CD14-positive monocyte (primary cell): Measurements from ENCODE around the gene TLCD3A. TPM values are rescaled to one million over a fixed set of nuclear protein-coding genes. Genes with fewer than 3 reads are reported as not detected.

ENCODE experiments used
- DNase-seq, 3 donors: peaks; one replicate each; pipeline ENCODE4 v3.0.0-alpha.2; 2011 to 2022
- H2AFZ ChIP-seq: 2 replicates; pipeline ENCODE4 v1.6.0; 2012; ENCODE audit warnings: mild to moderate bottlenecking, low read depth, low read length, inconsistent platforms; ENCODE audit not compliant: insufficient read depth, poor library complexity, severe bottlenecking
- H3K27ac ChIP-seq, 2 donors: 1 replicate in 1 of 2; 2 replicates in 1 of 2; pipeline ENCODE4 v1.5.1; 2012 to 2013; ENCODE audit warnings: low read length in 2 of 2, control low read depth in 1 of 2, inconsistent platforms in 1 of 2, low read depth in 1 of 2, mild to moderate bottlenecking in 1 of 2
- H3K27me3 ChIP-seq, 2 donors: one replicate each; pipeline versions ENCODE4 v1.6.0 to v1.6.1; 2011 to 2013; ENCODE audit warnings: low read length in 2 of 2; ENCODE audit not compliant: control insufficient read depth in 2 of 2, insufficient read depth in 2 of 2
- H3K36me3 ChIP-seq, 2 donors: replicated peaks in 1 of 2; 1 replicate in 1 of 2; 2 replicates in 1 of 2; pipeline versions ENCODE4 v1.5.1 to v1.6.1; 2012 to 2013; ENCODE audit warnings: low read length in 2 of 2, control low read depth in 1 of 2, inconsistent platforms in 1 of 2, mild to moderate bottlenecking in 1 of 2; ENCODE audit not compliant: insufficient read depth in 2 of 2, control insufficient read depth in 1 of 2
- H3K4me1 ChIP-seq, 2 donors: 1 replicate in 1 of 2; 2 replicates in 1 of 2; pipeline versions ENCODE4 v1.5.1 to v1.6.1; 2012 to 2013; ENCODE audit warnings: low read length in 2 of 2, control low read depth in 1 of 2, inconsistent platforms in 1 of 2, mild to moderate bottlenecking in 1 of 2, moderate library complexity in 1 of 2; ENCODE audit not compliant: insufficient read depth in 2 of 2, control insufficient read depth in 1 of 2
- H3K4me2 ChIP-seq: replicated peaks from 2 replicates; pipeline ENCODE3; 2012; ENCODE audit warnings: low read length, moderate library complexity, mild to moderate bottlenecking; ENCODE audit not compliant: poor library complexity, severe bottlenecking; ENCODE audit errors: extremely low read depth
- H3K4me3 ChIP-seq, 3 experiments: fragments of 200-600 bp in 1 of 3; sonication (generic) in 1 of 3; replicated peaks in 1 of 3; 1 replicate in 2 of 3; 2 replicates in 1 of 3; pipeline ENCODE4 v1.5.1; 2011 to 2013; ENCODE audit warnings: low read length in 3 of 3, mild to moderate bottlenecking in 3 of 3, control low read depth in 2 of 3, low read depth in 2 of 3, inconsistent platforms in 1 of 3, moderate library complexity in 1 of 3
- H3K79me2 ChIP-seq: 2 replicates; pipeline ENCODE4 v1.6.0; 2012; ENCODE audit warnings: mild to moderate bottlenecking, control low read depth, inconsistent platforms, low read length, moderate library complexity; ENCODE audit not compliant: insufficient read depth
- H3K9ac ChIP-seq: 2 replicates; pipeline ENCODE4 v1.6.0; 2017; ENCODE audit warnings: low read length, mild to moderate bottlenecking; ENCODE audit not compliant: insufficient read depth, poor library complexity, severe bottlenecking
- H3K9me3 ChIP-seq, 2 donors: replicated peaks in 1 of 2; 1 replicate in 1 of 2; 2 replicates in 1 of 2; pipeline versions ENCODE4 v1.5.1 to v1.6.1; 2012 to 2013; ENCODE audit warnings: low read length in 2 of 2, control low read depth in 1 of 2; ENCODE audit not compliant: control insufficient read depth in 1 of 2, insufficient read depth in 1 of 2
- H4K20me1 ChIP-seq: 2 replicates; pipeline ENCODE4 v1.6.0; 2012; ENCODE audit warnings: mild to moderate bottlenecking, low read length, control low read depth, moderate library complexity; ENCODE audit not compliant: insufficient read depth
- H3K27ac Mint-ChIP-seq, 7 donors: one replicate each; pipeline ENCODE4 v1.8.0; 2020; ENCODE audit warnings: mild to moderate bottlenecking in 7 of 7, mixed read lengths in 7 of 7, moderate library complexity in 6 of 7, inconsistent platforms in 2 of 7
- H3K27me3 Mint-ChIP-seq, 3 donors: one replicate each; pipeline ENCODE4 v1.8.0; 2021 to 2022; ENCODE audit warnings: low read depth in 3 of 3, mild to moderate bottlenecking in 3 of 3, mixed read lengths in 3 of 3, moderate library complexity in 3 of 3, inconsistent platforms in 1 of 3
- H3K36me3 Mint-ChIP-seq, 2 donors: one replicate each; pipeline ENCODE4 v1.8.0; 2020; ENCODE audit warnings: mixed read lengths in 2 of 2, inconsistent platforms in 1 of 2, mild to moderate bottlenecking in 1 of 2
- H3K4me1 Mint-ChIP-seq: one replicate; pipeline ENCODE4 v1.8.0; 2020; ENCODE audit warnings: mild to moderate bottlenecking, mixed read lengths
- H3K4me3 Mint-ChIP-seq, 2 donors: one replicate each; pipeline ENCODE4 v1.8.0; 2020; ENCODE audit warnings: mild to moderate bottlenecking in 2 of 2, mixed read lengths in 2 of 2, moderate library complexity in 1 of 2
- H3K9me3 Mint-ChIP-seq, 7 donors: one replicate each; pipeline ENCODE4 v1.8.0; 2020 to 2022; ENCODE audit warnings: mixed read lengths in 7 of 7, mild to moderate bottlenecking in 6 of 7, moderate library complexity in 6 of 7, inconsistent platforms in 2 of 7
- WGBS: methylation state at CpG from one replicate; pipeline ENCODE4 v1.1.5; 2013; ENCODE audit warnings: missing lambda C conversion rate; ENCODE audit not compliant: insufficient coverage; 5-methylcytosine and 5-hydroxymethylcytosine counted together
- intact Hi-C, 2 donors: fragments of 100-400 bp; cut with micrococcal nuclease; formaldehyde crosslinking; loops; one replicate each; pipeline versions ENCODE4 v1.15.0 to v1.15.1; 2023
- polyA plus RNA-seq, 3 donors: library from polyadenylated mRNA; depleted of rRNA in 1 of 3; unstranded in 2 of 3; stranded (reverse) in 1 of 3; fragments of 300-500 nt in 2 of 3; fragments of >200 nt in 1 of 3; fragmentation: Illumina TruSeq in 2 of 3; gene quantifications; 1 replicate in 2 of 3; 2 replicates in 1 of 3; pipeline ENCODE4 v1.2.3, GENCODE V29; 2012 to 2021
- TF ChIP-seq, protein P1 (sequence below): fragments of 200-600 bp; IDR thresholded peaks from one replicate; pipeline ENCODE4 v1.8.0; 2022; ENCODE audit warnings: antibody characterized with exemption, mild to moderate bottlenecking

The TLCD3A gene
- polyA plus RNA-seq, 3 donors: 0.09 to 1.8 (median 0.13) TPM

DNA sequence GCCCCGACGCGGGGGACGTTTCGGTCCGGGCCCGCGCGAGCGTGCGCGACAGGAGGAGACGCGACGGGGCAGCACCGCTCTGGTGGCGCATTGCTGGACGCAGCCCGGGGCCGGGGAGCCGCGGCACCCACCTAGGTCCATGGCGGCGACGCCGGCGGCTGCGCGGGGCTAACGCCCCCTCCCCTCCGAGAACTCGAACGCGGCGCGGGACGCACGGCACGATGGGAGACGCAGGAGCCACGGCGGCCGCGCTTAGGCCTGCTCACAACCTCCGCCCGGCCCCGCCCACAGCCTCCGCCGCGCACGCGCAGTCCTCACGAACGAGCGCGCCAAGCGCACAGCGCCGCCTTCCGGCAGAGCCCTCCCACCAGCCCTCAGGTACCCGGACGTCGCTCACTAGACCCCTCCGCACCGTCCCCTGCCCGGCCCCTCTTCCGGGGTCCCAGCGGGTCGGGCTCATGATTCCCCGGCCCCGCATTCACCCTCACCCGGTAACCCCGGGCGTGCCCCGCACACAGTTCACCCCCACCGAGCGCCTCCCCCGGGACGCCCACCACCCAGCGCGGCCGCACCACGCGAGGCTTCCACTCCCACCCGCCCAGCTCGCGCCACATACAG is 19.7 kb downstream of the TLCD3A start, which contains the start of gene GEMIN4:
TSS of gene GEMIN4 (minus strand) at position 263 of the 618 bp plus-strand sequence. CDS start at position 141, 122 bp downstream.
- peak within 1 kb of the TSS; percentile 89 for H3K9ac ChIP-seq
- TF ChIP-seq, protein P1, sequence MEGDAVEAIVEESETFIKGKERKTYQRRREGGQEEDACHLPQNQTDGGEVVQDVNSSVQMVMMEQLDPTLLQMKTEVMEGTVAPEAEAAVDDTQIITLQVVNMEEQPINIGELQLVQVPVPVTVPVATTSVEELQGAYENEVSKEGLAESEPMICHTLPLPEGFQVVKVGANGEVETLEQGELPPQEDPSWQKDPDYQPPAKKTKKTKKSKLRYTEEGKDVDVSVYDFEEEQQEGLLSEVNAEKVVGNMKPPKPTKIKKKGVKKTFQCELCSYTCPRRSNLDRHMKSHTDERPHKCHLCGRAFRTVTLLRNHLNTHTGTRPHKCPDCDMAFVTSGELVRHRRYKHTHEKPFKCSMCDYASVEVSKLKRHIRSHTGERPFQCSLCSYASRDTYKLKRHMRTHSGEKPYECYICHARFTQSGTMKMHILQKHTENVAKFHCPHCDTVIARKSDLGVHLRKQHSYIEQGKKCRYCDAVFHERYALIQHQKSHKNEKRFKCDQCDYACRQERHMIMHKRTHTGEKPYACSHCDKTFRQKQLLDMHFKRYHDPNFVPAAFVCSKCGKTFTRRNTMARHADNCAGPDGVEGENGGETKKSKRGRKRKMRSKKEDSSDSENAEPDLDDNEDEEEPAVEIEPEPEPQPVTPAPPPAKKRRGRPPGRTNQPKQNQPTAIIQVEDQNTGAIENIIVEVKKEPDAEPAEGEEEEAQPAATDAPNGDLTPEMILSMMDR: peak; percentile 98
- H3K4me3 Mint-ChIP-seq: peak within 1 kb of the TSS; percentile 94 to 98

DNA sequence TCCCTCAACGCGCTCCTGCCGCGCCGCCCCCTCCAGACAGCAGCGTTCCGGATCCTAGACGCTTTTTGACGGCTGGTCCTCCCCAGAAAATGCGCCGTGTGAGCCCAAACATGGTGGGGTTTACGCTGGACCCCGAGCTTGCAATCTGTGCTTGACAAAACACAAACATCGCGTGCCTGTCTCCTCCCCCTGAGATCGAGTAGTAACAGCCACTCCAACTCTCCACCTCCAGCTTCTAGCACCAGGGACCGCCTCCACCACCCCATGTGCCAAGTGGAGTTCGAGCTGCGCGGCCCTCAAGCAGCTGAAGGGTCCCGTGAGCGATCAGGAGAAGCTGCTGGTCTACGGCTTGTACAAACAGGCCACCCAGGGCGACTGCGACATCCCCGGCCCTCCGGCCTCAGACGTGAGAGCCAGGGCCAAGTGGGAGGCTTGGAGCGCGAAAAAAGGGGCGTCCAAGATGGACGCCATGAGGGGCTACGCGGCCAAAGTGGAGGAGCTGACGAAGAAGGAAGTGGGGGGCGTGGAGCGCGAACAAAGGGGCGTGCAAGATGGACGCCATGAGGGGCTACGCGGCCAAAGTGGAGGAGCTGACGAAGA is 20.3 kb downstream of the TLCD3A start:
- Mint-ChIP-seq H3K27me3 (peaks cover 0 to 7% (median 2%) of the 10 kb centered on the region in 3 donors), H3K27ac (peak overlapping the region; percentile 46 to 92 (median 87)), H3K4me3 (peak overlapping the region; percentile 93 to 94), H3K4me1 (peaks cover 29% of the 10 kb centered on the region), H3K9me3 (peaks cover 0 to 3% (median 0%) of the 10 kb centered on the region in 7 donors), H3K36me3 (peaks cover 24% of the 10 kb centered on the region in 2 donors)
- H2AFZ ChIP-seq: peak overlapping the region; percentile 99
- no peaks in the 10 kb centered on the region for H3K9me3 ChIP-seq
- H3K36me3 ChIP-seq: peaks cover 14 to 22% of the 10 kb centered on the region in 2 donors
- H3K79me2 ChIP-seq: peaks cover 33% of the 10 kb centered on the region
- H4K20me1 ChIP-seq: peaks cover 5% of the 10 kb centered on the region
- peaks cover 19 to 26% of the 10 kb centered on the region in 2 donors for H3K4me1 ChIP-seq
- TF ChIP-seq, protein P1: no peak
- H3K4me2 ChIP-seq: peak overlapping the region; percentile 98
- intact Hi-C loops: loop anchor here (5.0 kb wide), 2 partner anchors 35 to 605 kb away; no protein-coding TSS in a partner anchor
- no peaks in the 10 kb centered on the region for H3K27me3 ChIP-seq
- peak overlapping the region in 1 of 2 donors; percentile 84 for H3K27ac ChIP-seq
- peak overlapping the region; percentile 36 to 87 (median 62) for H3K4me3 ChIP-seq
- peak in 1 of 3 donors; percentile 22 for DNase-seq
- WGBS: 21% methylated on average over 21 of the region's 43 CpGs
- peak overlapping the region; percentile 89 for H3K9ac ChIP-seq

More for the DNA sequence above, 19.7 kb downstream of the TLCD3A start, which contains the start of gene GEMIN4:
- peaks cover 15 to 24% of the 10 kb centered on the region in 2 donors for H3K36me3 ChIP-seq
- H3K4me2 ChIP-seq: peak within 1 kb of the TSS; percentile 98
- under 1% methylated on average over 71 of the region's 87 CpGs for WGBS
- H2AFZ ChIP-seq: peak within 1 kb of the TSS; percentile 99
- peak within 1 kb of the TSS; percentile 36 to 87 (median 62) for H3K4me3 ChIP-seq
- H3K9me3 ChIP-seq: no peaks in the 10 kb centered on the region
- peak within 1 kb of the TSS; percentile 50 to 84 for H3K27ac ChIP-seq
- peaks cover 38% of the 10 kb centered on the region for H3K79me2 ChIP-seq
- peaks cover 19 to 26% of the 10 kb centered on the region in 2 donors for H3K4me1 ChIP-seq
- H3K27me3 ChIP-seq: no peaks in the 10 kb centered on the region
- H3K27ac Mint-ChIP-seq: peak within 1 kb of the TSS; percentile 89 to 97 (median 94)
- intact Hi-C loops: loop anchor here (5.0 kb wide), 2 partner anchors 35 to 605 kb away; no protein-coding TSS in a partner anchor
- H3K9me3 Mint-ChIP-seq: peaks cover 0 to 3% (median 0%) of the 10 kb centered on the region in 7 donors
- peaks cover 29% of the 10 kb centered on the region for H3K4me1 Mint-ChIP-seq
- H3K36me3 Mint-ChIP-seq: peaks cover 26 to 28% of the 10 kb centered on the region in 2 donors
- DNase-seq: peak; percentile 86 to 89 (median 87)
- peaks cover 0 to 7% (median 2%) of the 10 kb centered on the region in 3 donors for H3K27me3 Mint-ChIP-seq
- H4K20me1 ChIP-seq: peaks cover 5% of the 10 kb centered on the region
